Stimulated activated CD8-positive, alpha-beta memory T cell treated with anti-CD3 and anti-CD28 coated beads, Interleukin-2, amount 100 ng/mL, for 48 hours (primary cell): Measurements from ENCODE around the gene KISS1R.

Experiments
- DNase-seq, 2 donors: peaks; one replicate each; pipeline ENCODE4 v3.0.0-alpha.2; 2020; ENCODE audit warnings: low read depth in 2 of 2

Gene KISS1R

DNA sequence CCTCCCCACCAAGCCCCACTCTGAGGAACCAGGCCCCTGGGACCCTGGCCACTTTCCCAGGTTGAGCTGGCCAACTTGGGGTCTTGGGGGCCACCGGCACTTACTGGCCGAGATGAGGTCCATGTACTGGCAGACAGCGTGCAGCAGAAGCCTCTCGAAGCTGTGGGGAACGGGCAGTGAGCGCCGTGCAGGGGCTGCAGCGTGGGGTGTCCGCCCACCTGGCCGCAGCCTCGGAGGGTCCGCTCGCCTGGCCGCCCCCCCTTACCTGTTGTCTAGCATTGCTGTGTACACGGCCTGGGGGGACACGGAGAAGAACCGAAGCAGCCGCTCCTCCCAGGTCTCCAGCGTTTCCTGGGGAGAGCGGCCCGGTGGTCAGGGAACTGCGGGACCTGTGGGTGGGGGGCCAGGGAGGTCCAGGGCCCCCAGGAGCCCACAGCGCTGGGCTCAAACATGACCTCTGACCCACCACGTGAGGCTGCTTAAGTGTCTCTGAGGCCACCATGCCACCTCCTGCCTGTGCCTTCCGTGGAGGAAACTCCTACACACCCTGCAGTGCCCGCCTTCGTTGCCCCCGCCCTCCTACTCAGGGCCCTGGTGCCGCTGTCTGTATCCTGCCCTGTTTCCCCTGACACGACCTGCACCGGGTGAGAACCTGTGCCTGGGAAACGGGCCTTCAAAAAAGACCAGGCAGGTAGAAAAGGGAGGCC, 17.6 kb upstream of the KISS1R start:
- no peak for DNase-seq

DNA sequence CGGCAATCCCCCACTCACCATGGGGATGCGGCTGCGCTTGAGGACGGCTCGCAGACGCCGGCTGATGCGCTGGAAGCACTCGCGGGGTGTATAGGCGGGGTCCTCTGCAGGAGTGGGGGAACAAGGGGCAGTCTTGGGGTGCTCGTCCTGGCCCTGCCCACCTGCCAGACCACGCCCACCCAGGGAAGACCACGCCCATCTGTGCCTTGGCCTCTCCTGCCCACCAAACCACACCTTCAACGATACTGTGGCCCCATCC, 17.2 kb upstream of the KISS1R start:
- no peak for DNase-seq

DNA sequence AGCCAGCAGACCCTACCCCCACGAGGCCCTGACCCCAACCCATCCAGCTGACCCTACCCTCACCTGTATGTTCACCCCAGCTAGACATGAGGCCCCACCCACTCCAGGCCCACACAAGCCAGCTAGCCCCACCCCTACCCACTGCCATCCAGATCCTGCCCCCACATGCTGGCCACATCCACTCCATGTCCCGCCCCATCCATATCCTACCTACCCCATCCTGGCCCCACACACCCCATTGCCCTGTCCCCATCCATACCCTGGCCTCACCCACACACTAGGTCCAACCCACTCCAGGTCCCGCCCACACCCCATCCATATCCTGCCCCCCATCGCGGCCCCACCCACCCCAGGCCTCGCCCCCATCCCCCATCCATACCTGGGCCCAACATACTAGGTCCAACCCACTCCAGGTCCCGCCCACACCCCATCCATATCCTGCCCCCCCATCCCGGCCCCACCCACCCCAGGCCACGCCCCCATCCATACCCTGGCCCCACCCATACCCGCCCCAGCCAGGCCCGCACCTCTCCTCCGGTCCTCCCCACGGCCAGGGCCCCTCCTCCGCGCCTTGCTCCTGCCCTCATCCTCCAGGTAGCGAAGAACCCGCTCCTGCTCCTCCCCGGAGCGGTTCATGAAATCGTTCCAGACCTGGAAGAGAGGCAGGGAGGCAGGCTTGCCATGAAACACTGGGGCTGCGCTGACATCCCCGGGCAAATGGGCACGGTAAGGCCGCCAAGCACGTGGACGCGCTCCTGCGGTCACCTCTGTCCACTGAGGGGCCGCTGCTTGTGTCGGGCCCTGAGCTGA, 16.6 kb upstream of the KISS1R start:
- no peak for DNase-seq

DNA sequence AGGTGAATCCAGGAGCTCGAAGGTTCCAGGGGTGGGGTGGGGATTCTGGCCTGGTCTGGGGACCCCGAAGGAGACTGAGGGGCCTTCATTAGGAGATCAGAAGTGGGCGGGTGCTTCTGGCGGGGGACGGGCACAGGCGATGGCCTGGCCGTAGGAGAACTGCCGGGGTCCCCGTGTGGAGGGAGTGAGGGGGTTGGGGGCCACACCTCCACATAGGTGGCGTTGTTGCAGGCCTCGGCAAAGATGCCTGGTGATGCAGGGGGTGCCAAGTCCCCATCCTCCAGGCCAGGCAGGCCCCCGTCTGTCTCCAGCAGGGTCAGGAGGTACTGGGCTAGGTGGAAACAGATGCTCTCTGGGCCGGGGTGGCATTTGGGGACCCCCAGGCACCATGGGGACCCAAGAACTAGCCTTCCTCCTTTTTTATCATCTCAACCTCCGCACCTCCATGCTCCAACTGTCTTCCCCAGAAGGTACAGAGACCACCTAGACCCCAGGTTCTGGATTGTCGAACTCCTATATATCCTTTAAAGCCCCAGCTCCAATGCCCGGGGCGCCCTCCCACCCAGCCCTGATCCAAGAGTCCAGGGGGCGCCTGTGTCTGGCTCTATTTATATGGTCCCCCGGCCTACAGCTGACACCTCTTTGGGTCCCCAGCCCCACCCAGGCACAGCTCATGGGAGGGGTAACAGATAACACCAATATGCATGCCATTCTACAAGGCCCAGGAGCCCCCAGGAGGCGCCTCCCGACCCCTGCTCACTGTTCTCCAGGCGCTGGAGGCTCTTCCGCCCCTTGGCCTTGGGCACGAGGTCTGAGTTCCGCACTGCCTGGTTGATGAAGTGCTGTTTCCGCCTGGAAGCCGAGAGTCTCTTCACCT, 15.7 kb upstream of the KISS1R start:
- no peak for DNase-seq

DNA sequence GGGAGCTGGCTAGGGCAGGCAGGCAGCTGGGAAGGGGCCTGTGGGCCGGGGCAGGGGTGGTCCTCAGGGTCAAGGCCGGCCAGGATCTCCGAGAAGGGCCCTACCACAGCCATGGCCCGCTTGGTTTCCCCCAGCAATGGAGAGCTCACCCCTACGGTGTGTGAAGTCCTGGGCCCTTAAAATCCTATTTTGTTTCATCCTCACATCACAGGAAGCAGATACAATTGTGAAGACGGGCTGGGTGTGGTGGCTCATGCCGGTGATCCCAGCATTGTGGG, 15.1 kb upstream of the KISS1R start:
- no peak for DNase-seq

DNA sequence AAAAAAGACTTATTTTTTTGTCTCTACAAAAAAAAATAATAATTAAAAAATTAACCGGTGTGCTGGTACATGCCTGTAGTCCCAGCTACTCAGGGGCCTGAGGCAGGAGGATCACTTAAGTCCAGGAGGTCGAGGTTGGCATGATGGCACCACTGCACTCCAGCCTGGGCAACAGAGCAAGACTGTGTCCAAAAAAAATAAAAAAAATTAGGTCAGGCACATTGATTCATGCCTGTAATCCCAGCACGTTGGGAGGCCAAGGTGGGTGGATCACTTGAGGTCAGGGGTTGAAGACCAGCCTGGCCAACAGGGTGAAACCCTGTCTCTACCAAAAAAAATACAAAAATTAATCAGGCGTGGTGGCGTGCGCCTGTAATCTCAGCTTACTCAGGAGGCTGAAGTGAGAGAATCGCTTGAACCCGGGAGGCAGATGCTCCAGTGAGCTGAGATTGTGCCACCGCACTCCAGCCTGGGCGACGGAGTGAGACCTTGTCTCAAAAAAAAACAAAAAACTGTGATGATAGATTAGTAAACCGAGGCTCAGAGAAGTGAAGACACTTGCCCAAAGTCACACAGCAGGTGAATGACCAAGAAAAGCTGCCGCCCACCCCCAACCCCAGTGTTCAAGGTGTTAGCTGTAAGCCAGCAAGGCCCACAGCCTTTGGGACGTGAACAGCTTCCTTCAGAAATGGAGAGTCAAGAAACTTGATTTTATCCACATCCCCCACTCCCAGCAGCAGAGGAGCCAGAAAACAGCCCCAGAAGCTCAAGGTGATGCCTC, 14.5 kb upstream of the KISS1R start:
- no peak for DNase-seq

DNA sequence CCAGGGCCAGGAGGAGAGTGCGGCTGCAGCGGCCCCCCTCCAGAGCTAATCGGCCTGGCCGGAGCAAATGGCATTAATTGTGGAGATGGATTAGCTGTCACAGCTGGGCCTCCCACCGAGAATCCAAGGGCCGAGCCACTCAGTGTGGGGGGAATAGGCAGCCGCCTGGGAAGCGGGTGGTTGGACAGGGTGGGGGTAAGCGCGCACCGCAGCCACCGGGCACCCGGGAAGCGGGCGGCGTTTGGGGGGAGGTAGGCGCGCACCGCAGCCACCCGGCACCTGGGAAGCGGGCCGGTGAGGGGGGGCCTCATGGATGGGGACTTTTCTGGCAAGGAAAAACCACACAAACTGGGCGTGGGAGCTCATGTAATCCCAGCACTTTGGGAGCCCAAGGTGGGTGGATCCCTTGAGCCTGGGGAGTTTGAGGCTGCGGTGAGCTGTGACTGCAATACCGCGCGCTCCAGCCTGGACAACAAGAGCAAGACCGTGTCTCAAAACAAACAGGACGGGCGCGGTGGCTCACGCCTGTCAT, 13.8 kb upstream of the KISS1R start:
- DNase-seq = no peak

DNA sequence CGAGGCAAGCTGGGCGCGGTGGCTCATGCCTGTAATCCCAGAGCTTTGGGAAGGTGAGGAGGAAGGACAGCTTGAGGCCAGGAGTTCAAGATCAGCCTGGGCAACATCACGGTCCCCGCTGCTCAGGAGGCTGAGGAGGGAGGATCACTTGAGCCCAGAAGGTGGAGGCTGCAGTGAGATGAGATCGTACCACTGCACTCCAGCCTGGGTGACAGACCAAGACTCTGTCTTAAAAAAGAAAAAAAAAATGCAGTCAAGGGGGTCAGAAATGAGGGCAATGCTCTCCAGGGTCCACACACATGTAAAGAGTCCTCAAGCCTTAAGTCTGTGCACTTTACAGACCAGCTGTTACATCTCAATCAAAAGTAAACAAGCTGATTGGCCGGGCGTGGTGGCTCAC, 12.6 kb upstream of the KISS1R start:
- DNase-seq = no peak

DNA sequence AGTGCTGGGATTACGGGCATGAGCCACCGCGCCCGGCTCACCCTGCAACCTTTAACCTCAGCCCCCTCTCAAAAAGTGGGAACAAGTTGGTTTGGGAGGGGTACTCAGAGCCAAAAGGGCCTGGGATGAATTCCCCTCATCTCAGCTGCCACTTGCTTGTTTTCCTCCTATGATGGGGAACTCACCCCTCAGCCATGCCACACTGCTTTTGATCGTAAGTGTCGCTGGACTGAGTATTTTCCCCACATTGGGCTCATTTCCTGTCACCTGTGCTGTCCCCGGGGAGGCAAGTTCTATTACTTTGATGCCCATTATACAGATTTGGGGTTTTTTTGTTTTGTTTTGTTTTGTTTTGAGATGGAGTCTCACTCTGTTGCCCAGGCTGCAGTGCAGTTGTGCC, 10.7 kb upstream of the KISS1R start:
- no peak for DNase-seq

DNA sequence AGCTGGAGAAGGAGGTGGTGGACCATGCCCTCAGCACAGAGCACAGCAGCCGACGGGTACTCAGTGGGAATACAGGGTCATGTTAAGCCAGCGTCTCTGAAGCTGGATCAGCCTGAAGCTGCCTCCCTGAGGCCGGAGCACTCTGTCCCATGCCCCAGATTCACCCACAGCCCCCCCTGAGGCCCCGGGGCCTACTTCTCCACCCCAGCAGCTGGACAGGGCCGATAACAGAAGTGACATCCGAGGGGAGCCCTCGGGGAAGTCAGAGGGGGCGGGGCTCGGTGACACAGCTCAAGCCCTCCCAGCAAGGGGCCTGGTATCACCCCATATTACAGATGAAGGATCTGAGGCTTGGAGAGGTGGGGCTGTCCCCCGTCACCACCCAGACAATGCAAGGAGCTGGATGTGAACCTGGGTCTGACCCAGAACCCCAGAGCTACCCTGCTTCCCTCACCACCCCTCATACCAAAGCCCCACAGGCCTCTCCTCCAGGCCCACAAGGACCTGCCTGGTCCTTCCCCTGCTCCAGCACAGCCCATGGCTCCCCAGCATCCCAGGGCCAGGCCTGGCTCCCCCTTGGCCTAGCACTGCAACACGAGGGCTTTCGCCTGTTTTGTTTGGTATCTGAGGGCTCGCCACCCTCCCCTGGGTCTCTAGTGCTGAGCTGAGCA, 9.8 kb upstream of the KISS1R start:
- no peak for DNase-seq

DNA sequence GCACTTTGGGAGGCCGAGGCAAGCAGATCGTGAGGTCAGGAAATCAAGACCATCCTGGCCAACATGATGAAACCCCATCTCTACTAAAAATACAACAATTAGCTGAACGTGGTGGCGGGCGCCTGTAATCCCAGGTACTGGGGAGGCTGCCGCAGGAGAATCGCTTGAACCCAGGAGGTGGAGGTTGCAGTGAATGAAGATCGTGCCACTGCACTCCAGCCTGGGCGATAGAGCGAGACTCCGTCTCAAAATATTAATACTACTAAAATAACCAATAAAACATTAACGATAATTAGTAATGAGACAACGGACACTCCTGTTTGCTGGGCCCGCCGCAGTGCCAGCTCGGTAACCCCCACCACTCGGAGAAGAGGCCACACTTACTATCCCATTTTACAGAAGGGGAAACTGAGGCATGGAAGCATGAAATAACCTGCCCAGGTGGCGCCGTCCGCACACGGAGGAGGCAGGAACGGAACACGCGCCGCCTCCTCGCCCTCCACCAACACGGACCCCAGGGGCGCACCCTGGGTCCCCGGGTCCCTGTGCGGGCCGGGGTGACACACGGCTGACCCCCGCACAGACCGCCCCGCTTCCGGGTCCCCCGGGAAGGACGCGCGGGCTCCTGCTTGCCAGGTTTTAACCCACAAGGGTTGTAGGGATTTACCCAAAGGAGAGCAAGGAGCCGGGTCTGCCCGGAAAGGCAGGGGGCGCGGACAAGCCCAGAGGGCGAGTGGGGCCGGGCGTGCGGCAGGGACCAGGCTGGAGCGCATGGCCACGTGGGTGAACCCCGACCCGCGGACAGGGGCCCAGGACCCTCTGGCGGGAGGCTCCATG, 5.7 kb upstream of the KISS1R start:
- no peak for DNase-seq

DNA sequence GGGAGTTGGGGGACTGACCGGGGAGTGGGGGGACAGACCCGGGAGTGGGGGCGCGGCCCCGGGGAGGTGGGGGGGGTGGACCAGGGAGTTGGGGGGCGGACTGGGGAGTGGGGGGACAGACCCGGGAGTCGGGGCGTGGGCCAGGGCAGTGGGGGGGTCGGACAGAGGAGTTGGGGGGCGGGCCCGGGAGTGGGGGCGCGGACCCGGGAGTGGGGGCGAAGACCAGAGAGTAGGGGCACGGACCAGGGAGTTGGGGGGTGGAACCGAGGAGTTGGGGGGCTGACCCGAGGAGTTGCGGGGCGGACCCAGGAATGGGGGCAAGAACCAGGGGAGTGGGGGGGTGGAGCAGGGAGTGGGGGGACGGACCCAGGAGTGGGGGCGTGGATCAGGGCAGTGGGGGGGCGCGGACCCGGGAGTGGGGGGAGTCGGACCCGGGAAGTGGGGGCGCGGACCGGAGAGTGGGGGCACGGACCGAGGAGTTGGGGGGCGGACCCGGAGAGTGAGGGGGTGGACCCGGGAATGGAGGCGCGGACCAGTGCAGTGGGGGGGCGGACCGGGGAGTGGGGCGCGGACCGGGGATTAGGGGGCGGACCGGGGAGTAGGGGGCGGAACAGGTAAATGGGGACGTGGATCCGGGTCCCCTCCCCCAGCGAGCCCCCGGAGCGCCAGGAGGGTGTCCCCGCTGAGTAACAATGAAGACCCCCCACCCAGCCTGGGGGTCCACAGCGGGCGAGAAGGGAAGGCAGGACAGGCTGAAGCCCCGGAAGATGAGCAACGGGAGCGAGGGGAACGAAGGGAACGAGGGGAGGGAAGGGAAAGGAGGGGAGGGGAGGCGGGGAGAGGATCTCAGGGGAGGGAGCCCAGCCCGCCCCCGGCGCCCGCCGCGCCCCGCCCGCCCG, 4.7 kb upstream of the KISS1R start:
- no peak for DNase-seq

DNA sequence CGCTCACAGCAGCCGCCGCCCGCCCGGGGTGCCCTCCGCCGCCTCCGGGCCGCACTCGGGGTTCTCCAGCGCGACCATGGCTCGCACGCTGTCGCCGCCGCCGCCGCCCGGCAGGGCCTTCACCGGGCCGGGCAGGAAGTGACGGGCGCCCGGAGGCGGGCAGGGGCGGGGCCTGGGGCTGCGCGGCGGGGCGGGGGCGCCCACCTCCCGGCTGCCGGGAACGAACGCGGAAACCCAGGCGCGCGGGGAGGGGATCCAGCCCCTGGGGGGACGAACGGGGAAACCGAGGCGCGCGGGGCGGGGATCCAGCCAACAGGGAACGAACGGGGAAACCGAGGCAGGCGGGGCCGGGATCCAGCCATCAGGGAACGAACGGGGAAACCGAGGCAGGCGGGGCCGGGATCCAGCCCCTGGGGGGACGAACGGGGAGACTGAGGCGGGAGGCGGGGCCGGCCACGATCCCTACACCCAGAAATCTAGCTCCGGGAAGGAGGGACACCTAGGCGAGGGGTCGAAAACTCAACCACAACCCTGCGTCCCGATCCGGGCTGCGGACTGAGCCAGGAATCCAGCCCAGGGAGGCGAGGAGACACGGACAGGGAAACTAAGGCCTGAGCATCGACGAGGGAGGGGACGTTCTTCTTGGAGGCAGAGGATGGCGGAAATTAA, 3.9 kb upstream of the KISS1R start, which contains the start of gene R3HDM4:
Gene R3HDM4, minus strand, starts transcription at position 140 of the 669 bp plus-strand sequence. Its CDS starts 62 bp downstream, at position 78.
- DNase-seq = peak; percentile 75 to 78

DNA sequence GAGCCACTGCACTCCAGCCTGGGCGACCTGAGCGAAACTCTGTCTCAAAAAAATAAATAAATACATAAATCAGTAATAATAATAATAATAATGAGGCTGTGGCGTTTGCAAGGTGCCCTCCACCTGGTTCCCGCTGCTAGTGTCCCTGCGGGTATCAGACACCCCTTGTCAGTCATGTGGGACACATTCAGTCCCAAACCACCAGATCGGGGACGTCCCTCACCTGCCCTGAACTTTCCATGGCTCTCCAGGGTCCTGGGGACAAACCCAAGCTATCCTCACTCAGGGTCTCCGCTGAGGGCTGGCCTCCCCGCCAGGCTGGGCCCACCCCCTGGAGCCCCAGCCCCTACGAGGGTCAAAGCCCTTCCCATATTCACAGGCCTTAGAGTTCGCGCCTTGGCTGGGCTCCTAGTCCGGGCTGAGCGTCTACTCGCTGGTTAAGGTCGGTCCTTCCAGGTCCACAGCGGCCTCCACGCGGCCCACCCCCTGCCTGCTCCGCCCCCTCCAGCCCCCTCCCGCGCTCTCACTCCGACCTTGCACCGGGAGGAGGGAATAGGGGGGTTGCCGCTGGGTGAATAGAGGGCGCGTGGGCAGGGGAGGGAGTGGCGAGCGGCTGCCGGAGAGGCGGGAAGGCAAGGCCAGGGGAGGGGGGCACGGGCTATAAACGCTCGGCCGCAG, 349 bp upstream of the KISS1R start:
- no peak for DNase-seq

DNA sequence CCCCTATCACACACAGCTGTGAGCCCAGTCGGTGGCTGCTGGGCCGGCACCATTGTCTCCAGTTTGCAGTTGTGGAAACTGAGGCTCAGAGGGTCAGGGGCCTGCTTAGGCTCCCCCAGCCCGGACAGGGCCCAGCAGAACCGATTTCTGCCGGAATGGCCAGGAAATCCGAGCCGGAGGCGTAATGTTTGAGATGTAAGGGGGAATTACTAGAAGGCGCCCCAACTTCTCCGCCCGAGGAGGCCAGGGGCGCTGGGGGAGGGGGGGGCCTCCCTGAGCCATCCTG, 962 bp downstream of the KISS1R start:
- no peak for DNase-seq

DNA sequence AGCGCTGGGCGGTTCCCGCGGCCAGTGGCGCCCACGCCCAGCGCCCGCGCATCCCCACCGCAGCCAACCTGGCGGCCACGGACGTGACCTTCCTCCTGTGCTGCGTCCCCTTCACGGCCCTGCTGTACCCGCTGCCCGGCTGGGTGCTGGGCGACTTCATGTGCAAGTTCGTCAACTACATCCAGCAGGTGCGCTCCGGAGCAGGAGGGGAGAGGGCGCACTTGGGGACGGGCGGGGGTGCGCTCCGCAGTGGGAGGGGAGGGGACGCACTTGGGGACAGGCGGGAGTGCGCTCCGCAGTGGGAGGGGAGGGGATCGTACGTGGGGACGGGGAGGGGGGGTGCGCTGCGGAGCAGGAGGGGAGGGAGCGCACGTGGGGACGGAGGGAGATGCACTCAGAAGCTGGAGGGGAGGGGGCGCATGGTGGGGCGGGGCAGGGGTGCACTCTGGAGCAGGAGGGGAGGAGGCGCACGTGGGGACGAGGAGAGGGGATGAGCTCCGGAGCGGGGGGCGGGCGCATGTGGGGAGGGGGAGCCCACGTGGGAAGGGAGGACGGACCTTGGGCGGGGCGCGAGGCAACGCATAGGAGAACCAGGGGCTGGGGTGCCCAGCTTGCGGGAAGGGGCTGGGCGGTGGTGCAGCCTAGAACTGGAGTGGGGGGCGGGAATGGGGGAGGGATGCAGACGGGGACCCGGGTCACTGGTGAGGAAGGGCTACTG, 1.5 kb downstream of the KISS1R start:
- DNase-seq = no peak

DNA sequence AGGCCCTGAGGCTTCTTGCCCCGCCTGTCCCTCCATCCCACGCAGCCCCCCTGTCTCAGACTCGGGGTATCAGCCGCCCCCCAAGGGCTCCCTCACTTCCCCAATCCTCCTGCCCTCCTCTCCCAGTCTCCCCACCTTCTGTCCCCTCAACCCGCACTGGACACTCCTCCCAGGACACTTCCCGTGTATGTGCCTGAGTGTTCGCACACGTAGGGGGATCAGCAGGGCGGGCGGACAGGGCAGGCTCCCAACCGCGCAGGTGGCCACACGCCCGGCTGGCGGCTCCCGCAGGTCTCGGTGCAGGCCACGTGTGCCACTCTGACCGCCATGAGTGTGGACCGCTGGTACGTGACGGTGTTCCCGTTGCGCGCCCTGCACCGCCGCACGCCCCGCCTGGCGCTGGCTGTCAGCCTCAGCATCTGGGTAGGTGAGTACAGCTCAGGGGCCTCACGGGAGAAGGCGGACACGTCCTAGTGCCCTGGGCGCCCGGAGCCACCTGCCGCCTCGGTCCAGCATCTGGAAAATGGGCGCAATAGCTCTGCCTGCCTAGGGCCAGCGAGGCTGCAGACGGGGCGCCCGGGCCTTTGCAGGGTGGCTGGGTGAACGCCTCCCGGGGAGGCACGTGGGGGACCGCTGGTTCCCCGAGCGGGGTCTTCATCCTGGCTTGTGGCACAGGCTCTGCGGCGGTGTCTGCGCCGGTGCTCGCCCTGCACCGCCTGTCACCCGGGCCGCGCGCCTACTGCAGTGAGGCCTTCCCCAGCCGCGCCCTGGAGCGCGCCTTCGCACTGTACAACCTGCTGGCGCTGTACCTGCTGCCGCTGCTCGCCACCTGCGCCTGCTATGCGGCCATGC, 2.3 kb downstream of the KISS1R start:
- DNase-seq = no peak
